Loucy (cell line): ENCODE data around the gene SSBP3.

Experiments
- H2AFZ ChIP-seq: fragments of 200-600 bp; sonication (generic); 2 replicates; pipeline ENCODE4 v1.6.0; 2016; ENCODE audit warnings: antibody characterized with exemption, mild to moderate bottlenecking, low read length, moderate library complexity
- H3F3A ChIP-seq: fragments of 200-600 bp; 2 replicates; pipeline ENCODE4 v1.6.0; 2016; ENCODE audit warnings: antibody characterized with exemption, low read depth, mild to moderate bottlenecking
- H3K27me3 ChIP-seq: fragments of 200-600 bp; sonication (generic); 2 replicates; pipeline ENCODE4 v1.6.1; 2014; ENCODE audit warnings: low read length, mild to moderate bottlenecking; ENCODE audit not compliant: insufficient read depth, poor library complexity, severe bottlenecking
- H3K36me3 ChIP-seq: fragments of 200-600 bp; sonication (generic); 2 replicates; pipeline ENCODE4 v1.6.1; 2016; ENCODE audit warnings: low read length; ENCODE audit not compliant: insufficient read depth
- H3K4me1 ChIP-seq: fragments of 200-600 bp; sonication (generic); 2 replicates; pipeline ENCODE4 v1.5.1; 2014; ENCODE audit warnings: low read length, mild to moderate bottlenecking; ENCODE audit not compliant: insufficient read depth, poor library complexity, severe bottlenecking
- H3K4me2 ChIP-seq: fragments of 200-600 bp; sonication (generic); 2 replicates; pipeline ENCODE4 v1.6.0; 2014; ENCODE audit warnings: antibody characterized with exemption, low read length, low read depth, mild to moderate bottlenecking; ENCODE audit not compliant: poor library complexity, severe bottlenecking
- H3K4me3 ChIP-seq: fragments of 200-600 bp; sonication (generic); 2 replicates; pipeline ENCODE4 v1.5.1; 2014; ENCODE audit warnings: low read length, mild to moderate bottlenecking, mixed read lengths; ENCODE audit not compliant: poor library complexity, severe bottlenecking
- H3K79me2 ChIP-seq: fragments of 200-600 bp; sonication (generic); 2 replicates; pipeline ENCODE4 v1.6.1; 2014; ENCODE audit warnings: low read length; ENCODE audit not compliant: insufficient read depth
- H3K9ac ChIP-seq: fragments of 200-600 bp; sonication (generic); 2 replicates; pipeline ENCODE4 v1.6.0; 2014; ENCODE audit warnings: mild to moderate bottlenecking, low read depth, low read length, moderate library complexity; ENCODE audit not compliant: poor library complexity, severe bottlenecking
- H3K9me2 ChIP-seq: fragments of 200-600 bp; sonication (generic); replicated peaks from 2 replicates; pipeline ENCODE4 v1.6.1; 2016; ENCODE audit warnings: low read depth, low read length, mixed read lengths
- H3K9me3 ChIP-seq: fragments of 200-600 bp; sonication (generic); 2 replicates; pipeline ENCODE4 v1.6.1; 2014; ENCODE audit warnings: mild to moderate bottlenecking, antibody characterized with exemption, low read length, low read depth; ENCODE audit not compliant: insufficient read depth
- H4K20me1 ChIP-seq: fragments of 200-600 bp; sonication (generic); 2 replicates; pipeline ENCODE4 v1.6.0; 2014; ENCODE audit warnings: antibody characterized with exemption, low read length, mild to moderate bottlenecking; ENCODE audit not compliant: insufficient read depth, poor library complexity, severe bottlenecking
- EZH2phosphoT487 ChIP-seq: fragments of 200-600 bp; IDR thresholded peaks from 2 replicates; pipeline ENCODE4 v1.6.1; 2018; ENCODE audit warnings: antibody characterized with exemption, mild to moderate bottlenecking, moderate library complexity, borderline replicate concordance
- TF ChIP-seq, protein P1 (sequence below): fragments of 200-600 bp; sonication (generic); conservative IDR thresholded peaks from 2 replicates; pipeline ENCODE4 v1.5.1; 2014; ENCODE audit warnings: mild to moderate bottlenecking, antibody characterized with exemption, low read length

Gene SSBP3

DNA sequence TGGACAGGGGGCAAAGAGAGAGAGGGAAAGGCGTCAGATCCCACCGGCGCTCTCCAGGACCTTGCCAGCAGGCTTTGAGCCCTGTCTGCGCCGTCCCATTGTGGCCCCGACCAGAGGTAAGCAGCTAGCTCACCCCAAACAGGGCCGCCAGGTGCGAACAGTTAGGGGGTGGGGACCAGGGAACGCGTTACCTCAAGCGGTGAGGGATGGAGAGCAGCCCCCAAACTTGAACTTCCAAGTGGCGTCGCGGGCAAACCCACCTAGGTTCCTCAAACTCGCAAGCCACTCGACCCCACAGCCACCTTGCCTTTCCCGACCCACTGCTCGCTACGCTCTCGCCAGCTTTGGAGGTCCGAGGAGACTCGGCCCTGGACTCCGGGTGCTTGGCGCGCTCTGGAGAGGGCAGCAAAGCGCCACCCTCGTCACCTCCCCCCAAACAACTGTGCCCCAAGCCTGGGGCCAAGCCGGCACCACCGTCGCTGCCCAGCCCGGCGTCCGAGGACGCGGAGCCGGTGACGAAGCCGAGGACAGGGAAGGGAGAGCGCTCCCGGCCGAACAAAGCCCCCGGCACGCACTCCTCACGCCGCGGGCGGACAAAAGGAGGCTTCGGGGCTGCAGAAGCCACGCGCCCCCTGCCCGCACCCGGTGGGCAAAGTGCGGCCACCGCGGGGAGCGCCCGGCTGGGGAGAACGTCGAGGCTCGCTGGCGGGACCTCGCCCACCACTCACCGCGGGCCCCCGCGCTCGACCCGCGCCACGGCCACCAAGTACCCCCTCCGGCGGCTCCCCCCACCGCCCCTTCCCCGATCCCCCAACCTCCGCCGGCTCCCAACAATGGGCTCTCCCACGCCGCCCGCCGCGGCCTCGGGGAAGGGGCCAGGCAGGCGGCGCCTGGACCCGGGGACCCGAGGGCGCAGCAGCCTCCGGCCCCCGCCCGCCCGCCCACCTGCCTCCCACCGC is 976 bp downstream of the SSBP3 start:
- Histone ChIP-seq H3K4me3 (peak overlapping the region; percentile 85), H2AFZ (no peak overlapping the region), H3K9me2 (no peaks in the 10 kb centered on the region), H3K4me2 (peak overlapping the region; percentile 98), H3F3A (no peaks in the 10 kb centered on the region), H3K36me3 (peaks cover 16% of the 10 kb centered on the region; the same call in 1 of the 2 replicates), H3K9ac (peak overlapping the region; percentile 71), H3K27me3 (no peaks in the 10 kb centered on the region), H4K20me1 (peaks cover 47% of the 10 kb centered on the region), H3K9me3 (no peaks in the 10 kb centered on the region), H3K79me2 (peaks cover 53% of the 10 kb centered on the region), H3K4me1 (peaks cover 70% of the 10 kb centered on the region)
- no peak for TF ChIP-seq EZH2phosphoT487
- TF ChIP-seq, protein P1, sequence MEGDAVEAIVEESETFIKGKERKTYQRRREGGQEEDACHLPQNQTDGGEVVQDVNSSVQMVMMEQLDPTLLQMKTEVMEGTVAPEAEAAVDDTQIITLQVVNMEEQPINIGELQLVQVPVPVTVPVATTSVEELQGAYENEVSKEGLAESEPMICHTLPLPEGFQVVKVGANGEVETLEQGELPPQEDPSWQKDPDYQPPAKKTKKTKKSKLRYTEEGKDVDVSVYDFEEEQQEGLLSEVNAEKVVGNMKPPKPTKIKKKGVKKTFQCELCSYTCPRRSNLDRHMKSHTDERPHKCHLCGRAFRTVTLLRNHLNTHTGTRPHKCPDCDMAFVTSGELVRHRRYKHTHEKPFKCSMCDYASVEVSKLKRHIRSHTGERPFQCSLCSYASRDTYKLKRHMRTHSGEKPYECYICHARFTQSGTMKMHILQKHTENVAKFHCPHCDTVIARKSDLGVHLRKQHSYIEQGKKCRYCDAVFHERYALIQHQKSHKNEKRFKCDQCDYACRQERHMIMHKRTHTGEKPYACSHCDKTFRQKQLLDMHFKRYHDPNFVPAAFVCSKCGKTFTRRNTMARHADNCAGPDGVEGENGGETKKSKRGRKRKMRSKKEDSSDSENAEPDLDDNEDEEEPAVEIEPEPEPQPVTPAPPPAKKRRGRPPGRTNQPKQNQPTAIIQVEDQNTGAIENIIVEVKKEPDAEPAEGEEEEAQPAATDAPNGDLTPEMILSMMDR, result 0 out of 2 replicates have a peak, but pooled peaks have one; percentile 9

DNA sequence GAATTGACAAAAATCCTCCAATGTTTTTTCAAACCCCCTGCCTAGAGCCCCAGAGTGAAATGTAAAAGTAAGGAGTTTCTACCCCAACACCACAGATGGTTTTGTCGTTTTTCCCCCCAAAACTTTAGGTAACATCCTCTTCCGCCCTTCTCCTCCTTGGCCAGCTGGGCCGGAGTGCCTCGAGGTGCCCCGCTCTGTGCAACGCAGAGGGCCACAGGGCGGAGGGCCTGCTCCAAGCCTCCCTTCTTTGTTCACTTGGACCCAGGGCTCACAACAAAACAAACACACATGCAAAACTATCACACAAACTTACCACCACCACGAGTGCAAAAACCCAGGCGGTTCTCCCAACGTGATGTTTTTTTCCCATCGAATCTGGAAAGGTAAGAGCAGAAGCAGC is 1.9 kb downstream of the SSBP3 start:
- peak overlapping the region; percentile 71 for H3K9ac ChIP-seq
- H3K27me3 ChIP-seq, result no peaks in the 10 kb centered on the region
- peaks cover 23% of the 10 kb centered on the region; the same call in 1 of the 2 replicates for H3K36me3 ChIP-seq
- H4K20me1 ChIP-seq, result peaks cover 51% of the 10 kb centered on the region
- peak overlapping the region; percentile 98 for H3K4me2 ChIP-seq
- no peak overlapping the region for H2AFZ ChIP-seq
- TF ChIP-seq, protein P1, result no peak
- TF ChIP-seq EZH2phosphoT487, result no peak
- peaks cover 62% of the 10 kb centered on the region for H3K79me2 ChIP-seq
- H3F3A ChIP-seq, result no peaks in the 10 kb centered on the region
- H3K4me3 ChIP-seq, result peak overlapping the region; percentile 85
- H3K4me1 ChIP-seq, result peaks cover 65% of the 10 kb centered on the region
- no peaks in the 10 kb centered on the region for H3K9me2 ChIP-seq
- H3K9me3 ChIP-seq, result no peaks in the 10 kb centered on the region

DNA sequence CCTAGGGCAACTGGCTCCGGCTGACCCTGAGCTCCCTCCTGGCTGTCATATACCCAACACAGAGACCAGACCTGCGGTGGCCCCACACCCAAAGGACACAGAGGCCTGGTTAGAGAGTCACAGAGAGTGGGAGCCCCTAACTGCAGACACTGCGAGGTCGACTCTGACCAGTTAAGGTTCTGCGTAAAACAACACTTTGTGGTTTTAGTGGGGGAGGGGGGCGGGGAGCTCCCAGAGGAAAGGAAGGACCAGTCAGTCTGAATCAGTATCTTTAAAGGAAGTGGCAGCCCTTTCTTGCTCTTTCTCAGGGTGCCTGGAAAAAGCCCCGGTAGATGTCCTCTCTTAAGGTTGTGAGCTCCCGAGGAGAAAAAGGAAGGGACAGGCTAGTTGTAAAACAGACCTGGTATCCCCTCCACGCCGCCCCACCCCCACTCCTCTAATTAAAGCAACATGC is 2.4 kb downstream of the SSBP3 start:
- H2AFZ ChIP-seq, result no peak overlapping the region
- H3K9ac ChIP-seq, result peak overlapping the region; percentile 71
- no peaks in the 10 kb centered on the region for H3F3A ChIP-seq
- TF ChIP-seq, protein P1, result no peak
- TF ChIP-seq EZH2phosphoT487, result no peak
- no peaks in the 10 kb centered on the region for H3K9me2 ChIP-seq
- no peaks in the 10 kb centered on the region for H3K27me3 ChIP-seq
- H3K4me2 ChIP-seq, result peak overlapping the region; percentile 98
- H3K9me3 ChIP-seq, result no peaks in the 10 kb centered on the region
- peak overlapping the region; percentile 85 for H3K4me3 ChIP-seq
- H3K79me2 ChIP-seq, result peaks cover 66% of the 10 kb centered on the region
- H3K4me1 ChIP-seq, result peaks cover 61% of the 10 kb centered on the region
- peaks cover 51% of the 10 kb centered on the region for H4K20me1 ChIP-seq
- H3K36me3 ChIP-seq, result peaks cover 28% of the 10 kb centered on the region; the same call in 1 of the 2 replicates
